GM12878 (cell line): ENCODE measurements around the gene PTTG1. TPM values are rescaled to one million over a fixed set of nuclear protein-coding genes. Genes with fewer than 3 reads are reported as not detected.

Experiments
- ATAC-seq: fragments of 200-7000 bp; cut with Tn5 transposase; 3 replicates; pipeline ENCODE4 v1.9.1; 2020; ENCODE audit warnings: mild to moderate bottlenecking, moderate library complexity
- BruUV-seq: library from RNA; stranded (reverse); fragments of 400-500 nt; replicated peaks from 2 replicates; lab custom pipeline; 2021; lab: Mats Ljungman, UMichigan
- CTCF ChIA-PET: fragments of 300-600 bp; sonication (Branson Sonifier 250); formaldehyde crosslinking; extraction: SDS; loops from one replicate; lab custom pipeline; 2021; ENCODE audit warnings: inconsistent platforms; lab: Yijun Ruan, JAX
- POLR2A ChIA-PET: fragments of 350-600 bp; formaldehyde crosslinking; extraction: SDS; loops from one replicate; lab custom pipeline; 2021; ENCODE audit warnings: inconsistent platforms; lab: Charles Lee
- RAD21 ChIA-PET: fragments of 300-600 bp; sonication (Branson Sonifier 250); formaldehyde crosslinking; loops from one replicate; lab custom pipeline; 2023; ENCODE audit warnings: antibody characterized with exemption; ENCODE audit not compliant: unreplicated experiment; lab: Charles Lee
- SMC1A ChIA-PET: fragments of 300-600 bp; sonication (Branson Sonifier 250); formaldehyde crosslinking; loops from one replicate; lab custom pipeline; 2023; ENCODE audit not compliant: unreplicated experiment, uncharacterized antibody; lab: Charles Lee
- DNase-seq: peaks from one replicate; pipeline ENCODE4 v3.0.0-alpha.2; 2011; ENCODE audit warnings: low read depth, low spot score
- FAIRE-seq: peaks from 3 replicates; lab custom pipeline; 2011; peaks lifted over from hg19 to GRCh38; lab: Jason Lieb, UNC
- H2AFZ ChIP-seq: 2 replicates; pipeline ENCODE4 v1.6.0; 2011; ENCODE audit warnings: low read depth, low read length, control low read depth; ENCODE audit not compliant: control insufficient read depth
- H3K27ac ChIP-seq: 2 replicates; pipeline ENCODE4 v1.5.1; 2011; ENCODE audit warnings: control low read depth; ENCODE audit not compliant: control insufficient read depth, insufficient read depth
- H3K27me3 ChIP-seq, 2 experiments: replicated peaks in 1 of 2; 2 replicates each; pipeline versions ENCODE4 v1.6.0 to v1.6.1; 2011; ENCODE audit warnings: low read length in 1 of 2; ENCODE audit not compliant: control insufficient read depth in 2 of 2, insufficient read depth in 2 of 2
- H3K36me3 ChIP-seq, 2 experiments: 2 replicates each; pipeline ENCODE4 v1.5.1; 2011; ENCODE audit warnings: low read length in 1 of 2; ENCODE audit not compliant: control insufficient read depth in 2 of 2, insufficient read depth in 2 of 2
- H3K4me1 ChIP-seq: 2 replicates; pipeline ENCODE4 v1.6.1; 2011; ENCODE audit warnings: mild to moderate bottlenecking, low read length, moderate library complexity, mixed read lengths; ENCODE audit not compliant: control insufficient read depth, insufficient read depth
- H3K4me2 ChIP-seq: 2 replicates; pipeline ENCODE4 v1.6.0; 2011; ENCODE audit warnings: control low read depth; ENCODE audit not compliant: control insufficient read depth, insufficient read depth
- H3K4me3 ChIP-seq: fragments of 200-600 bp; sonication (generic); 2 replicates; pipeline ENCODE4 v1.5.1; 2016
- H3K79me2 ChIP-seq: 2 replicates; pipeline ENCODE4 v1.6.0; 2011; ENCODE audit warnings: low read length; ENCODE audit not compliant: control insufficient read depth, insufficient read depth
- H3K9ac ChIP-seq: 2 replicates; pipeline ENCODE4 v1.8.0; 2011; ENCODE audit warnings: low read length, control low read depth, mixed read lengths; ENCODE audit not compliant: control insufficient read depth, insufficient read depth
- H3K9me3 ChIP-seq: replicated peaks from 3 replicates; pipeline ENCODE4 v1.5.1; 2011; ENCODE audit warnings: mild to moderate bottlenecking, low read length; ENCODE audit not compliant: control insufficient read depth, insufficient read depth
- H4K20me1 ChIP-seq: 2 replicates; pipeline ENCODE4 v1.6.0; 2011; ENCODE audit not compliant: control insufficient read depth, insufficient read depth
- CREB1 ChIP-seq: IDR thresholded peaks from 2 replicates; pipeline ENCODE4 v1.6.1; 2012; ENCODE audit warnings: low read depth, mild to moderate bottlenecking, inconsistent platforms
- DPF2 ChIP-seq: fragments of 450-650 bp; IDR thresholded peaks from 2 replicates; pipeline ENCODE4 v1.6.1; 2017; ENCODE audit warnings: mild to moderate bottlenecking
- IKZF2 ChIP-seq, 2 experiments: fragments of 450-650 bp; IDR thresholded peaks; 2 replicates each; pipeline ENCODE4 v1.6.1; 2017; ENCODE audit warnings: mild to moderate bottlenecking in 2 of 2, moderate library complexity in 2 of 2
- JUND ChIP-seq: IDR thresholded peaks from 2 replicates; pipeline ENCODE4 v1.6.1; 2012; ENCODE audit warnings: low read depth, mild to moderate bottlenecking, low read length, improper control_type of control experiment, moderate library complexity
- KAT2A ChIP-seq: conservative IDR thresholded peaks from 2 replicates; pipeline ENCODE4 v1.6.1; 2011; ENCODE audit warnings: low read depth, low read length; ENCODE audit not compliant: control insufficient read depth
- NBN ChIP-seq: fragments of 450-650 bp; IDR thresholded peaks from 2 replicates; pipeline ENCODE4 v1.6.1; 2016
- RCOR1 ChIP-seq: conservative IDR thresholded peaks from 2 replicates; pipeline ENCODE4 v1.6.1; 2012; ENCODE audit warnings: low read depth, low read length, improper control_type of control experiment
- SMARCA5 ChIP-seq: fragments of 450-650 bp; IDR thresholded peaks from 2 replicates; pipeline ENCODE4 v1.6.1; 2017; ENCODE audit warnings: mild to moderate bottlenecking
- TBL1XR1 ChIP-seq: IDR thresholded peaks from 2 replicates; pipeline ENCODE4 v1.6.1; 2012; ENCODE audit warnings: low read depth, low read length, improper control_type of control experiment
- ZNF384 ChIP-seq: IDR thresholded peaks from 2 replicates; pipeline ENCODE4 v1.6.1; 2012; ENCODE audit warnings: low read depth, mild to moderate bottlenecking, low read length, improper control_type of control experiment, borderline replicate concordance
- WGBS: methylation state at CpG from one replicate; pipeline ENCODE4 v1.1.6; 2016; ENCODE audit warnings: low lambda C conversion rate; ENCODE audit not compliant: insufficient replicate concordance, insufficient coverage; ENCODE audit errors: missing lambda C conversion rate; 5-methylcytosine and 5-hydroxymethylcytosine counted together
- in situ Hi-C: fragments of 300-500 bp; cut with MboI; formaldehyde crosslinking; loops from 9 replicates; pipeline ENCODE4 v1.14.3; 2018; ENCODE audit warnings: mixed read lengths
- intact Hi-C: fragments of 100-400 bp; cut with micrococcal nuclease; formaldehyde crosslinking; loops from one replicate; pipeline ENCODE4 v1.14.2; 2022; ENCODE audit not compliant: unreplicated experiment
- polyA plus RNA-seq, 11 experiments: library from polyadenylated mRNA; depleted of rRNA in 4 of 11; unstranded in 6 of 11; stranded (reverse) in 5 of 11; fragments of >200 nt; fragmentation: Nextera tagmentation in 4 of 11; fragmentation: Illumina TruSeq in 1 of 11; extraction: Ambion mirVana in 4 of 11; extraction: Trizol in 1 of 11; gene quantifications; 1 replicate in 1 of 11; 2 replicates in 10 of 11; pipeline versions ENCODE4 v1.2.1 to v1.2.3, GENCODE V29; 2011 to 2016; ENCODE audit warnings: inconsistent platforms in 2 of 11, missing spikeins in 2 of 11, low read depth in 1 of 11
- total RNA-seq, 4 experiments: library from RNA; depleted of rRNA in 3 of 4; stranded (reverse); fragments of >200 nt in 3 of 4; fragmentation: Illumina TruSeq in 1 of 4; extraction: Trizol in 1 of 4; gene quantifications; 2 replicates each; pipeline versions ENCODE4 v1.2.1 to v1.2.3, GENCODE V29; 2013 to 2021

PTTG1 gene
- total and polyA plus RNA-seq, 10 of the 15 experiments (the other 5 are each of a cell fraction or from before 2014, with no cell fraction given) = 154 to 1,033 (median 377) TPM

- H3K9me3 ChIP-seq = peaks cover 8% of the 10 kb centered on the region
- H2AFZ ChIP-seq = no peak overlapping the region
- BruUV-seq = no TSS peak
- in situ Hi-C loops (no loop called here), intact Hi-C loops (no loop called here)
- TF ChIP-seq NBN = no peak
- no peak for TF ChIP-seq SMARCA5
- no peak for TF ChIP-seq KAT2A
- no peak for TF ChIP-seq ZNF384
- no peak for TF ChIP-seq JUND
- TF ChIP-seq TBL1XR1 = no peak
- TF ChIP-seq DPF2 = no peak
- no peak for TF ChIP-seq CREB1
- TF ChIP-seq IKZF2 (IDR thresholded peaks at IDR 0.05) = no peak
- TF ChIP-seq RCOR1 = no peak
- CTCF ChIA-PET = interaction anchor here (0.8 to 1.5 kb wide), 6 partner anchors 8 to 57 kb away, joined by 3 to 6 read pairs (median 4); no protein-coding TSS in a partner anchor
- no peaks in the 10 kb centered on the region for H3K36me3 ChIP-seq
- H3K4me2 ChIP-seq = no peak overlapping the region
- H3K4me1 ChIP-seq = peaks cover 51% of the 10 kb centered on the region
- SMC1A ChIA-PET = interaction anchor here (0.7 to 4.9 kb wide), 5 partner anchors 10 to 30 kb away, joined by 3 to 81 read pairs (median 3); partner anchors contain the start of gene SLU7
- FAIRE-seq (no peak), ATAC-seq (no peak), DNase-seq (no peak)
- H3K79me2 ChIP-seq = peaks cover 3% of the 10 kb centered on the region
- H3K27me3 ChIP-seq = no peaks in the 10 kb centered on the region
- RAD21 ChIA-PET = interaction anchor here (1.1 to 5.1 kb wide), 6 partner anchors 10 to 29 kb away, joined by 3 to 67 read pairs (median 8); no protein-coding TSS in a partner anchor
- no peak overlapping the region for H3K27ac ChIP-seq
- no peaks in the 10 kb centered on the region for H4K20me1 ChIP-seq
- no peak overlapping the region for H3K4me3 ChIP-seq
- no peak overlapping the region for H3K9ac ChIP-seq
- WGBS = 94% methylated on average over 1 of the region's 1 CpG
- POLR2A ChIA-PET = interaction anchor here (0.6 to 3.7 kb wide), 6 partner anchors 9 to 335 kb away, joined by 3 to 34 read pairs (median 6); no protein-coding TSS in a partner anchor
Measured at GRCh38 chr5:160448886-160449285, 27.2 kb downstream of the PTTG1 start.
